HG03025 (cell line): ENCODE data around the gene CCT7.
A peak's percentile ranks its signal among the peaks of the same experiment; 100 is the strongest.
"Not testable (repeated sequence)": the region's sequence is repeated elsewhere in the genome, so short reads cannot be mapped to it uniquely, and the experiment has no call there.

Experiments used
- ATAC-seq: cut with Tn5 transposase; IDR thresholded peaks from one replicate; pipeline ENCODE4 v1.9.1; 2021; ENCODE audit warnings: mild to moderate bottlenecking, moderate library complexity; ENCODE audit not compliant: unreplicated experiment, low FRiP score

CCT7 gene

GRCh38 chr2:73233932-73234832 is at the start of gene CCT7:
CCT7 (plus strand) TSS chr2:73234308; CDS start chr2:73234379, 71 bp downstream.
- ATAC-seq: peak; percentile 69

- no peak for ATAC-seq
These were observed 48.1 kb upstream of the CCT7 start for GRCh38 chr2:73185965-73186364.

GRCh38 chr2:73187549-73187948 is 46.6 kb upstream of the CCT7 start:
- ATAC-seq: no peak

- no peak for ATAC-seq
These were observed 36.5 kb upstream of the CCT7 start for GRCh38 chr2:73197579-73197978.

- ATAC-seq: not testable (repeated sequence)
These were observed 33.8 kb upstream of the CCT7 start for GRCh38 chr2:73200281-73200680.

GRCh38 chr2:73202156-73203054 is 31.7 kb upstream of the CCT7 start, which contains the start of gene NOTO:
NOTO (plus strand) TSS chr2:73202574; CDS start chr2:73202667, 93 bp downstream.
- ATAC-seq: no peak

GRCh38 chr2:73203055-73203681 is 30.9 kb upstream of the CCT7 start:
- ATAC-seq: no peak

GRCh38 chr2:73205611-73206010 is 28.5 kb upstream of the CCT7 start:
- no peak for ATAC-seq

GRCh38 chr2:73208258-73208657 is 25.9 kb upstream of the CCT7 start:
- no peak for ATAC-seq

- ATAC-seq: no peak
These were observed 24.1 kb upstream of the CCT7 start for GRCh38 chr2:73210019-73210418.

- no peak for ATAC-seq
These were observed 23.4 kb upstream of the CCT7 start for GRCh38 chr2:73210696-73211095.

GRCh38 chr2:73212098-73212447 is 22.0 kb upstream of the CCT7 start:
- no peak for ATAC-seq

GRCh38 chr2:73212448-73213176 is 21.5 kb upstream of the CCT7 start:
- peak; percentile 57 for ATAC-seq

- ATAC-seq: peak; percentile 88
These were observed 19.7 kb upstream of the CCT7 start, which contains the start of gene SMYD5 for GRCh38 chr2:73214120-73215035. SMYD5 (plus strand) TSS chr2:73214245; CDS start chr2:73214267, 22 bp downstream.

GRCh38 chr2:73215254-73215653 is 18.9 kb upstream of the CCT7 start:
- no peak for ATAC-seq

GRCh38 chr2:73217160-73217559 is 16.9 kb upstream of the CCT7 start:
- ATAC-seq: no peak

GRCh38 chr2:73217826-73218225 is 16.3 kb upstream of the CCT7 start:
- ATAC-seq: no peak

GRCh38 chr2:73218298-73218697 is 15.8 kb upstream of the CCT7 start:
- no peak for ATAC-seq

- no peak for ATAC-seq
These were observed 10.3 kb upstream of the CCT7 start for GRCh38 chr2:73223821-73224220.
